ENCODE results near the gene DCC.

GRCh38 chr18:53543711-53544110 is 1203.7 kb downstream of the DCC start:
- TF ChIP-seq NFIC (IDR thresholded peaks at IDR 0.05; ENCODE audit: borderline replicate concordance): no peak
- no peak for TF ChIP-seq YY1 (IDR thresholded peaks at IDR 0.05; ENCODE audit: low read depth)
- no peak for TF ChIP-seq CTCF (IDR thresholded peaks at IDR 0.05)
- TF ChIP-seq EZH2phosphoT487 (IDR thresholded peaks at IDR 0.05; ENCODE audit: borderline replicate concordance, low read depth): no peak
- TF ChIP-seq JUND (IDR thresholded peaks at IDR 0.05): no peak
- TF ChIP-seq EP300 (IDR thresholded peaks at IDR 0.05; ENCODE audit: borderline replicate concordance in 1 of 2, low read depth in 1 of 2, low read length in 1 of 2): no peak
- TF ChIP-seq POLR2AphosphoS5 (IDR thresholded peaks at IDR 0.05; ENCODE audit: low read depth, low read length): no peak
- TF ChIP-seq FOXM1 (IDR thresholded peaks at IDR 0.05; ENCODE audit: low read depth): no peak
- no peak for TF ChIP-seq GABPA (IDR thresholded peaks at IDR 0.05; ENCODE audit: low read depth)
- TF ChIP-seq TEAD4 (IDR thresholded peaks at IDR 0.05; ENCODE audit: borderline replicate concordance, insufficient read depth): no peak
